Uterus (tissue), 4 donors: Measurements from ENCODE around the gene TTLL3. TPM values are rescaled to one million over a fixed set of nuclear protein-coding genes. Genes with fewer than 3 reads are reported as not detected.
"Not testable (repeated sequence)": the region's sequence is repeated elsewhere in the genome, so short reads cannot be mapped to it uniquely, and the experiment has no call there.

ENCODE experiments used
- DNase-seq, 2 donors: peaks; one replicate each; pipeline ENCODE4 v3.0.0-alpha.2; 2019 to 2020
- H3K27ac ChIP-seq, 2 donors: fragments of 200-600 bp; sonication (generic); 1 replicate in 1 of 2; 2 replicates in 1 of 2; pipeline ENCODE4 v1.5.1; 2016 to 2018
- H3K27me3 ChIP-seq, 2 donors: fragments of 200-600 bp; sonication (generic); one replicate each; pipeline ENCODE4 v1.5.1; 2018 to 2019; ENCODE audit warnings: control low read depth in 1 of 2
- H3K36me3 ChIP-seq, 2 donors: fragments of 200-600 bp; sonication (generic); one replicate each; pipeline ENCODE4 v1.5.1; 2019; ENCODE audit warnings: control low read depth in 1 of 2
- H3K4me1 ChIP-seq, 2 donors: fragments of 200-600 bp; sonication (generic); one replicate each; pipeline ENCODE4 v1.5.1; 2018 to 2019; ENCODE audit warnings: control low read depth in 1 of 2
- H3K4me3 ChIP-seq, 2 donors: fragments of 200-600 bp; sonication (generic); 1 replicate in 1 of 2; 2 replicates in 1 of 2; pipeline ENCODE4 v1.5.1; 2018 to 2019; ENCODE audit warnings: mild to moderate bottlenecking in 1 of 2
- H3K9me3 ChIP-seq, 2 donors: fragments of 200-600 bp; sonication (generic); one replicate each; pipeline ENCODE4 v1.5.1; 2019; ENCODE audit warnings: control low read depth in 1 of 2
- CTCF ChIP-seq, 4 experiments: fragments of 200-600 bp in 2 of 4; fragments of 450-650 bp in 2 of 4; sonication (generic) in 2 of 4; IDR thresholded peaks; one replicate each; pipeline ENCODE4 v1.5.1; 2016 to 2019; ENCODE audit warnings: antibody characterized with exemption in 4 of 4, mild to moderate bottlenecking in 2 of 4, moderate library complexity in 1 of 4
- POLR2A ChIP-seq, 2 donors: fragments of 450-650 bp; IDR thresholded peaks; one replicate each; pipeline ENCODE4 v1.6.1; 2016; ENCODE audit warnings: antibody characterized with exemption in 2 of 2, mild to moderate bottlenecking in 1 of 2, moderate library complexity in 1 of 2
- intact Hi-C: fragments of 100-400 bp; cut with DNase I; formaldehyde crosslinking; loops from one replicate; pipeline ENCODE4 v1.15.1; 2023; ENCODE audit warnings: low total_unique reads
- total RNA-seq, 4 donors: library from RNA; depleted of rRNA in 3 of 4; stranded (reverse); fragments of >200 nt in 3 of 4; gene quantifications; one replicate each; pipeline versions ENCODE4 v1.1.0 to v1.2.4, GENCODE V29; 2014 to 2023
- donor health status: DM: yes; HTN: yes; CAD: no.

TTLL3 gene
- total RNA-seq, 4 donors from 2014 or later: 67.1 to 349 (median 83.7) TPM

GRCh38 chr3:9863058-9863772 is 53.2 kb downstream of the TTLL3 start:
- TF ChIP-seq CTCF (IDR thresholded peaks at IDR 0.05) (no peak), POLR2A (IDR thresholded peaks at IDR 0.05) (no peak)
- DNase-seq: no peak
- peak overlapping the region; percentile 16 to 30 for H3K4me3 ChIP-seq
- peak overlapping the region; percentile 88 to 94 for H3K27ac ChIP-seq
- no peaks in the 10 kb centered on the region for H3K36me3 ChIP-seq
- no peaks in the 10 kb centered on the region for H3K27me3 ChIP-seq
- H3K4me1 ChIP-seq: peaks cover 7 to 23% of the 10 kb centered on the region in 2 donors
- intact Hi-C loops: loop anchor here (10.0 kb wide), 1 partner anchor 52 kb away; the partner anchor contains the start of gene IL17RC
- H3K9me3 ChIP-seq: no peaks in the 10 kb centered on the region

- H3K36me3 ChIP-seq: no peaks in the 10 kb centered on the region
- H3K9me3 ChIP-seq: no peaks in the 10 kb centered on the region
- peak overlapping the region; percentile 88 to 94 for H3K27ac ChIP-seq
- intact Hi-C loops: loop anchor here (10.0 kb wide), 1 partner anchor 50 kb away; the partner anchor contains the start of gene IL17RC
- TF ChIP-seq POLR2A (IDR thresholded peaks at IDR 0.05) (no peak), CTCF (IDR thresholded peaks at IDR 0.05) (no peak)
- no peaks in the 10 kb centered on the region for H3K27me3 ChIP-seq
- H3K4me3 ChIP-seq: no peak overlapping the region
- peaks cover 7 to 23% of the 10 kb centered on the region in 2 donors for H3K4me1 ChIP-seq
- DNase-seq: peak; percentile 87 to 93
Measured at GRCh38 chr3:9864200-9864927, 54.3 kb downstream of the TTLL3 start.

- H3K36me3 ChIP-seq, H3K4me3 ChIP-seq, H3K27me3 ChIP-seq, DNase-seq, H3K9me3 ChIP-seq: not testable (repeated sequence)
- intact Hi-C loops: loop anchor here (10.0 kb wide), 1 partner anchor 50 kb away; the partner anchor contains the start of gene IL17RC
- Histone ChIP-seq H3K27ac (peak overlapping the region; percentile 88 to 94), H3K4me1 (peaks cover 7 to 23% of the 10 kb centered on the region in 2 donors)
Measured at GRCh38 chr3:9865125-9865637, 55.1 kb downstream of the TTLL3 start.

- no peak overlapping the region for H3K4me3 ChIP-seq
- H3K36me3 ChIP-seq: no peaks in the 10 kb centered on the region
- intact Hi-C loops: loop anchor here (10.0 kb wide), 1 partner anchor 48 kb away; the partner anchor contains the start of gene IL17RC
- H3K4me1 ChIP-seq: peaks cover 7 to 23% of the 10 kb centered on the region in 2 donors
- peak; percentile 82 to 92 for DNase-seq
- H3K27ac ChIP-seq: peak overlapping the region; percentile 88 to 94
- H3K27me3 ChIP-seq: no peaks in the 10 kb centered on the region
- H3K9me3 ChIP-seq: no peaks in the 10 kb centered on the region
- TF ChIP-seq CTCF (IDR thresholded peaks at IDR 0.05) (no peak), POLR2A (IDR thresholded peaks at IDR 0.05) (no peak)
Measured at GRCh38 chr3:9866639-9867038, 56.6 kb downstream of the TTLL3 start.

GRCh38 chr3:9867106-9867505 is 57.0 kb downstream of the TTLL3 start:
- Histone ChIP-seq H3K27me3 (no peaks in the 10 kb centered on the region), H3K36me3 (no peaks in the 10 kb centered on the region), H3K9me3 (no peaks in the 10 kb centered on the region), H3K27ac (peak overlapping the region; percentile 88 to 94), H3K4me1 (peaks cover 7 to 23% of the 10 kb centered on the region in 2 donors), H3K4me3 (no peak overlapping the region)
- TF ChIP-seq POLR2A (IDR thresholded peaks at IDR 0.05) (no peak), CTCF (IDR thresholded peaks at IDR 0.05) (no peak)
- no peak for DNase-seq
- intact Hi-C loops: loop anchor here (10.0 kb wide), 1 partner anchor 48 kb away; the partner anchor contains the start of gene IL17RC
